H4 (cell line): ENCODE measurements around the gene PAGR1. TPM values are rescaled to one million over a fixed set of nuclear protein-coding genes. Genes with fewer than 3 reads are reported as not detected.
"Not testable (repeated sequence)": the region's sequence is repeated elsewhere in the genome, so short reads cannot be mapped to it uniquely, and the experiment has no call there.

Source experiments
- DNase-seq: peaks from one replicate; pipeline ENCODE4 v3.0.0-alpha.2; 2015; ENCODE audit warnings: low spot score
- total RNA-seq: library from RNA; depleted of rRNA; stranded (reverse); fragments of >200 nt; shearing (Covaris generic); gene quantifications from 2 replicates; pipeline ENCODE4 v1.2.3, GENCODE V29; 2014; rRNA removed

PAGR1 gene
- 43.4 and 46.3 TPM in 2 replicates for total RNA-seq

- DNase-seq, result peak; percentile 99
Measured at GRCh38 chr16:29815793-29816693, at the start of gene PAGR1. PAGR1 (plus strand) TSS chr16:29816152; CDS start chr16:29816526, 374 bp downstream.

DNA sequence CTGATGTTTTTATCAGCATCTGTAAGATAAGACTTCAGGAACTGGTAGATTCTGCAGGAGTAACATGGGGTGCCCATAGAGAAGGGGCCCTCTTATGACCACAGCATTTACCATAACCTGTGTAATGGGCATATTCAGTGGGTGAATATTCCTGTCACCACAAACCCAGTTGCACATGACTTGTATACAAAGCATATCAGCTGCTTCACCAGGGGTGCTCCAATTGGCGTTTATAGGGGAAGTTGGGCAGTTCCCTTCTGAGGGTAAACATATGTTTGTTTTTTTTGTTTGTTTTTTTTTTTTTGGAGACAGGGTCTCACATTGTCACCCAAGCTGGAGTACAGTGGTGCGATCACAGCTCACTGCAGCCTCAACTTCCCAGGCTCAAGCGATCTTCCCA is 49.4 kb upstream of the PAGR1 start:
- no peak for DNase-seq

DNA sequence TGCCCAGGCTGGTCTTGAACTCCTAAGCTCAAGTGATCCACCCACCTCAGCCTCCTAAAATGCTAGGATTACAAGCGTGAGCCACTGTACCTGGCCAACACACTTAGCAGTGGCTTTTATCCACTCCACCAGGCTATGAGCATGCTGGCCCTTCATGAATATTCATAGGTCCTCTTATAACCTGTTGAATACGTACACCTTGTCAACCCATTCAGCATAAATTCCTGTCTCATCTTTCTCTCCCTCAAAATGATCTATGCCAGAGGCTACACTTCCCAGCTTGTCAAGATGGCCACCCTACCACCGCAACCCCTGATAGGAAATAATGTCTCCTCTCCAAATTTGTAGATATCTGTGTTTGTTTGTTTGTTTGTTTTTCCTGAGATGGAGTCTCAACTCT is 48.9 kb upstream of the PAGR1 start:
- DNase-seq, result no peak

DNA sequence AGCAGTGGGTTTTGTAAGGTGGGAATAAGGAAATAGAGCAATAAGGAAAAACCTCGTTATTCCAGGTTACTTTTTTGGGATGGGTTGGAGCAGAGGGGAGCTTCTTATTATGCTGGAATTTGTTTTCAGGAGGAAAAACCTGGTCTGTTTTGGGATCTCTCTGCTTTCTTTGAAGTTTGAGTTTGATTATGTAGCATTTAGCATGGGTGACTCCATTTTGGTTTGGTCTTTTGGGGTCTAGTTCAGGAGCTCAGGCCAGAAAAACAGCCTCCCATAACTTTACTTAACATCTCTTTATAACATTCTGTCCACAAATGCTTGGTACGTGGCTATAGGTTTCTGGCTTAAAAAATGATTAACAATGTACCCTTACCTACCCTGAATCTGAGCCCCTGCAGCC is 46.4 kb upstream of the PAGR1 start:
- DNase-seq, result no peak

GRCh38 chr16:29770250-29770929 is 45.6 kb upstream of the PAGR1 start:
- no peak for DNase-seq

DNA sequence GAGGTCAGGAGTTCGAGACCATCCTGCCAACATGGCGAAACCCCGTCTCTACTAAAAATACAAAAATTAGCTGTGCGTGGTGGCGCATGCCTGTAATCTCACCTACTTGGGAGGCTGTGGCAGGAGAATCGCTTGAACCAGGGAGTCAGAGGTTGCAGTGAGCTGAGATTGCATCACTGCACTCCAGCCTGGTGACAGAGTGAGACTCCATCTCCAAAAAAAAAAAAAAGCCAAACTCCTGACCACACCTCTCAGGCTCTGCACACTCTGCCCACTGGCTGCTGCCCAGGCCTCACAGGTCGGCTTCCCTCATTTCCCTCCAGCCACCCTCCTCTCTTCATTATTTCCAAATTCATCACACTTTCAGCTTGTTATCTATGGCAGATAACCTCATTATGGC is 43.6 kb upstream of the PAGR1 start:
- DNase-seq, result not testable (repeated sequence)

GRCh38 chr16:29774730-29775129 is 41.2 kb upstream of the PAGR1 start:
- no peak for DNase-seq

- peak; percentile 35 for DNase-seq
Measured at GRCh38 chr16:29775742-29776408, 40.1 kb upstream of the PAGR1 start.

DNA sequence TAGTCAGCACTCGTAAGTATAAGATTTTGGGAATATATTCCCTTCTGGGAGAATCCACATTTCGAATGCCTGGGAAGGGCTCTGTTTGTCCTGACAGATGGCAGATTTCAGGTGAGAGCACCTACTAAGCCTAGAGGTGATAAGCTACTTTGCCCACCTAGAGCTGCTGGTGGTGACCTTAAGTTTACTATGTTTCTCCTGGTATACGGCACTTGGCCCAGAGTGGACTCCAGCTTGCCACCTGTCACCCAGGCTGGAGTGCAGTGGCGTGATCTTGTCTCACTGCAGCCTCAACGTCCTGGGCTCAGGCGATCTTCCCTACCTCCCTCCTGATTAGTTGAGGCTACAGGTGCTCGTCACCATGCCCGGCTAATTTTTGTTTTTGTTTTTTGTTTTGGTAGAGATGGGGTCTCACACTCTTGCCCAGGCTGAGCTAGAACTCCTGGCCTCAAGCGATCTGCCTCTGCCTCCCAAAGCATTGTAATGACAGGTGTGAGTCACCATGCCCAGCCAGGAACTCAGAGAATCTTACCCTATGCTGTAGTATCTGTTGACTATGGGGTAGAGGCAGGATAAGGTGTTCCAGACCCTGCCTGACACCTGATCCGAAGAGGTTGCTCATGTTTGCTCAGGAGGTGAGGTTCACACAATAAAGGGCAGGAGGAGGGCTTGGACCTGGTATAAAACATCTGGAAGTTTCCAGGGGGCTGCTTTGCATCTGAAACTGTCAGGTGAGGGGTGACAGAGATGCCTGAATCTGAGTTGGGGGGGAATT is 38.2 kb upstream of the PAGR1 start, which contains the start of gene ZG16:
ZG16 (plus strand) TSS at position 681 of the 775 bp plus-strand sequence. CDS start 1,011 bp downstream, outside the sequence.
- no peak for DNase-seq

GRCh38 chr16:29779474-29779873 is 36.5 kb upstream of the PAGR1 start:
- DNase-seq, result no peak

- not testable (repeated sequence) for DNase-seq
Measured at GRCh38 chr16:29783094-29783953, 32.6 kb upstream of the PAGR1 start.

GRCh38 chr16:29784157-29784556 is 31.8 kb upstream of the PAGR1 start:
- DNase-seq, result no peak

DNA sequence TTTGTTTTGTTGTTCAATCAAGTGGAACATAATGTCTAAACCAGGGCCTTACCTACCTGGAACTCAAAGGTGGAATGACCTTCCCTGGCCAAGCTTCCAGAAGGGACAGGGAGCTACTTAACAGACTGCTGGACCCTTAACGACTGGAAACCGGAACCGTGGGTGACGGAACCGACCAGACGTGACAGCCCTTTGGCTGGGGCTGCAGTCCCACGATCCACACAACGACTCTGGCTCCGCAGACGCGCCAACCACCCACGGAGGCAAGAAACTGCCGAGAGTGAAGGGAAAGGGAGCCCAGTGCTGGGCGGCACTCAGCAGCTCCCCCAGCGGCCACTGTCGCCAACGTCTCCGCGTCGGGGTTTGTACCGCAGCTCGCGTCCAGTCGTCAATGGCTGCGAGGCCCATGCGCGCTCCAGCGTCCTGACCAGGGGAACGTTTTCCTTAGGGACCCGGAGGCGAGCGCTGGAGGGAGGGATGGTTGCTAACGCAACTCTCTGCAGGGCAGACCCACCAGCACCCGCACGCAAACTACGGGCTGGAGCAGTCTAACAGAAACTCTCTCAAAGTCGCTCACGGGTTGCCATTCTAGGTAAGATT is 31.0 kb upstream of the PAGR1 start:
- no peak for DNase-seq

GRCh38 chr16:29787155-29787554 is 28.8 kb upstream of the PAGR1 start:
- not testable (repeated sequence) for DNase-seq

- no peak for DNase-seq
Measured at GRCh38 chr16:29789775-29790182, 26.2 kb upstream of the PAGR1 start.

GRCh38 chr16:29790183-29790948 is 25.6 kb upstream of the PAGR1 start, which contains the start of gene KIF22:
KIF22 (plus strand) TSS chr16:29790751; CDS start chr16:29790760, 9 bp downstream.
- peak; percentile 97 for DNase-seq

DNA sequence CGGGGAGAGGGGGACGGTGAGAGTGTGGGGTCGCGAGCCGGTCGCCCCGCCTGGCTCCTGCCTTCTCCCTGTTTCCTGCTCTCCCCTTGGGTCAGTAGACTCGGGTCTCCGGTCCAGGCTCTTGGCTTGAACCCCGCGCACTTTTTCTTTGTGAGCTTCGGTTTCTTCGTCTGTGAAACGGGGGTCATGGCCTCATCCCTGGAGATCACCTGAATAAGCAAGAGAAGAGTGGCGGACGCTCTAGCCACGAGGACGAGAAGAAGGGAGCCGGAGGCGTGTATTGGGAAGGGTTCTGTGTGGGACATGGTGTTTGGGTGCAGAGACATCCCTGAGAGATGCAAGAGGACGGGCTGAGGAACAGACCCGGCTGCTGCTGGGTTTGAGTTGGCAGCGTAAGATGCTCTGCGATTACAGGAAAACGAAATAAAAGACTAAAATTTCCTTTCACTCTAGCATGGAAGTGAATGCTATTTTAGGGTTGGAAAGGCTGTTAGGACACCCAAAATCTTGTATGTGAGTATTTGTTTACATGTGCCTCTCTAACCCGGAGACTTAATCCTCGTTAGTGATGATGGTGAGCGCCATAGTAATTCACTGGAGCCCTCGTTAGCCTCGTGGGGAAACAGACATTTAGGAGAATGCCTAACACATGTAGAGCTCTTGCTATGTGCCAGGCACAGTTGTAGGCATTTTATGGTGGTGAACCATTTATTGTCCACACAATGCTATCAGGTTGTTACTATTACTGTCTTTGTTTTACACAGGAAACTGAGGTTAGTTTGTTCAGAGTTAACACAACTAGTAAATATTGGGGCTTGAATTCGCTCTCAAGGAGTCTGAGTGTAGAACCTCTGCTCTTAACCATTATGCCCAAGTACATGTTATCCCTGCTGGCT is 24.8 kb upstream of the PAGR1 start:
- no peak for DNase-seq
